Lower lobe of right lung (tissue), 2 donors: ENCODE data around the gene PHC3. TPM values are rescaled to one million over a fixed set of nuclear protein-coding genes. Genes with fewer than 3 reads are reported as not detected.

Experiments used
- ATAC-seq, 2 donors: fragments of 200-7000 bp; cut with Tn5 transposase; one replicate each; pipeline ENCODE4 v1.9.1; 2020 to 2022; ENCODE audit warnings: mild to moderate bottlenecking in 2 of 2, moderate library complexity in 2 of 2
- DNase-seq: peaks from one replicate; pipeline ENCODE4 v3.0.0-alpha.2; 2020
- H3K27ac ChIP-seq: fragments of 200-600 bp; one replicate; pipeline ENCODE4 v1.8.0; 2022
- H3K27me3 ChIP-seq: fragments of 200-600 bp; one replicate; pipeline ENCODE4 v1.8.0; 2022; ENCODE audit warnings: low read depth
- H3K36me3 ChIP-seq: fragments of 200-600 bp; one replicate; pipeline ENCODE4 v1.8.0; 2022; ENCODE audit warnings: mild to moderate bottlenecking
- H3K4me1 ChIP-seq: fragments of 200-600 bp; one replicate; pipeline ENCODE4 v1.8.0; 2022
- H3K4me3 ChIP-seq: fragments of 200-600 bp; one replicate; pipeline ENCODE4 v1.8.0; 2022; ENCODE audit warnings: mild to moderate bottlenecking
- H3K9me3 ChIP-seq: fragments of 200-600 bp; one replicate; pipeline ENCODE4 v1.8.0; 2022
- CTCF ChIP-seq: fragments of 200-600 bp; IDR thresholded peaks from one replicate; pipeline ENCODE4 v1.8.0; 2022; ENCODE audit warnings: antibody characterized with exemption, mild to moderate bottlenecking
- intact Hi-C: fragments of 100-400 bp; cut with DNase I; formaldehyde crosslinking; loops from one replicate; pipeline ENCODE4 v1.11.0; 2022
- total RNA-seq: library from RNA; stranded (reverse); fragmentation: NEBNext Ultra II Directional; extraction: Animal tissue kit (Norgen Biotek cat#: 25700); gene quantifications from one replicate; pipeline ENCODE4 v1.2.1, GENCODE V29; 2021
- donor health status: DM: no; HTN: yes; CAD: no; lungs with severe emphysema.

Gene PHC3
- total RNA-seq, 1 donor from 2014 or later, result 89.9 TPM

GRCh38 chr3:170163956-170164645 lies 17.4 kb downstream of the PHC3 start:
- H3K27ac ChIP-seq, result no peak overlapping the region
- DNase-seq, result no peak
- no peak for TF ChIP-seq CTCF
- intact Hi-C loops, result no loop called here
- no peak overlapping the region for H3K4me3 ChIP-seq
- H3K36me3 ChIP-seq, result peaks cover 78% of the 10 kb centered on the region
- H3K4me1 ChIP-seq, result peaks cover 16% of the 10 kb centered on the region
- no peak for ATAC-seq
- H3K27me3 ChIP-seq, result no peaks in the 10 kb centered on the region
- no peaks in the 10 kb centered on the region for H3K9me3 ChIP-seq

- TF ChIP-seq CTCF, result no peak
- Histone ChIP-seq H3K36me3 (peaks cover 71% of the 10 kb centered on the region), H3K9me3 (no peaks in the 10 kb centered on the region), H3K4me1 (peaks cover 16% of the 10 kb centered on the region), H3K4me3 (no peak overlapping the region), H3K27ac (no peak overlapping the region), H3K27me3 (no peaks in the 10 kb centered on the region)
- intact Hi-C loops, result no loop called here
- DNase-seq (no peak), ATAC-seq (no peak)
Measured at GRCh38 chr3:170162630-170163029, 18.9 kb downstream of the PHC3 start.

GRCh38 chr3:170162052-170162451 lies 19.5 kb downstream of the PHC3 start:
- H3K9me3 ChIP-seq, result no peaks in the 10 kb centered on the region
- H3K36me3 ChIP-seq, result peaks cover 65% of the 10 kb centered on the region
- H3K27me3 ChIP-seq, result no peaks in the 10 kb centered on the region
- no peak overlapping the region for H3K4me3 ChIP-seq
- no peak for TF ChIP-seq CTCF
- DNase-seq (no peak), ATAC-seq (no peak)
- no peak overlapping the region for H3K27ac ChIP-seq
- intact Hi-C loops, result no loop called here
- H3K4me1 ChIP-seq, result peaks cover 16% of the 10 kb centered on the region

- ATAC-seq, result peak in 1 of 2 donors; percentile 24
- no peaks in the 10 kb centered on the region for H3K9me3 ChIP-seq
- no peak overlapping the region for H3K27ac ChIP-seq
- H3K4me1 ChIP-seq, result peaks cover 18% of the 10 kb centered on the region
- no peaks in the 10 kb centered on the region for H3K27me3 ChIP-seq
- H3K36me3 ChIP-seq, result peaks cover 45% of the 10 kb centered on the region
- DNase-seq, result no peak
- intact Hi-C loops, result no loop called here
- no peak overlapping the region for H3K4me3 ChIP-seq
- no peak for TF ChIP-seq CTCF
Measured at GRCh38 chr3:170159933-170160332, 21.6 kb downstream of the PHC3 start.

- Histone ChIP-seq H3K4me1 (peaks cover 20% of the 10 kb centered on the region), H3K36me3 (peaks cover 41% of the 10 kb centered on the region), H3K27ac (no peak overlapping the region), H3K4me3 (no peak overlapping the region), H3K27me3 (no peaks in the 10 kb centered on the region), H3K9me3 (no peaks in the 10 kb centered on the region)
- ATAC-seq, result no peak
- intact Hi-C loops, result no loop called here
- TF ChIP-seq CTCF, result no peak
- no peak for DNase-seq
Measured at GRCh38 chr3:170159459-170159858, 22.1 kb downstream of the PHC3 start.
